ENCODE data around the gene ETS1. TPM values are rescaled to one million over a fixed set of nuclear protein-coding genes. Genes with fewer than 3 reads are reported as not detected.

Gene ETS1
- polyA plus RNA-seq, 1 donor from 2014 or later, result 0.42 TPM

DNA sequence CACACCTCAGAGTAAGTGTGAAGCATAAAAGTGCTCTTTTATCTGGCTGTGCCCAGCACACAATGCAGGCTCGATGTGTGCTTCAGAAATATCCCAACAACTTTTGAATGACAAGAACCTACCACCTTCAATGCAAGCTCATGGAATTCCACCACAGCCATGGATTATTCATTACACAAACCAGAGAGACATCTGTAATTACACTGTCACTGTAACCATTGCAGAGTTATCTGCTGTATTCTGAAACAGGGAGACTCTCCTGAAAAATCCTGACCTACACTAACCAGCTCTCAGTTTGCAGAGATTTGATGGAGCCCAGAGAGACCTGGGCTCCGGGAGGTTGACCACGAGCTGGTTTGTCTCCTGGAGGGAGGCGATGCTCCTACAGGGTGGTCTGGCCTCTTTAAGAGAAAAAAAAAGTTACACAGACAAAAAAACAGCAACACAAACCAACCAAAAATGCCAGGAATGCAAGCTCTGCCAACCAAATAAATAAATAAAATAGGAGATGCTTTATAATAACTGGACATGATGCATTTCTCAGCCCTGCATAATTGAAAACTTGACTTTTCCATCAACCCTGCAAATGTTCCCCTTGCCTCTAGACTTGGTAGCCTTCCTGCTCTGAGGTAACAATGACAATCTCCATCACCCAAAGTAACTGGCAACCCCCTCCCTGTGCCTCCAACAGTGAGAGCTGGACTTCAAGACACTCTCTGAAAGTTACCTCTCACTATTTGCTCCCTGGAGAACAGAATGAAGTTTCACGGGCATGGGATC lies 69.7 kb downstream of the ETS1 start:
- Histone ChIP-seq H3K9ac (ENCODE audit: low read length) (no peak overlapping the region), H3K4me3 (ENCODE audit: low read length) (no peak overlapping the region), H3K36me3 (ENCODE audit: insufficient read depth, low read length) (no peaks in the 10 kb centered on the region), H3F3A (ENCODE audit: insufficient read depth, low read length, poor library complexity, severe bottlenecking) (no peaks in the 10 kb centered on the region), H3K27me3 (ENCODE audit: insufficient read depth, low read depth, low read length) (peaks cover 90% of the 10 kb centered on the region), H3K79me2 (replicated peaks; ENCODE audit: insufficient read depth, low read length) (no peaks in the 10 kb centered on the region), H3K27ac (ENCODE audit: low read length) (no peak overlapping the region), H2AFZ (ENCODE audit: low read depth, low read length) (no peak overlapping the region), H3K9me3 (ENCODE audit: low read length) (no peaks in the 10 kb centered on the region), H4K20me1 (ENCODE audit: insufficient read depth) (no peaks in the 10 kb centered on the region), H3K4me2 (ENCODE audit: low read length) (no peak overlapping the region), H3K9me2 (ENCODE audit: insufficient read depth, low read length) (no peaks in the 10 kb centered on the region)
- TF ChIP-seq RAD21 (conservative IDR thresholded peaks at IDR 0.05) (no peak), MXI1 (conservative IDR thresholded peaks at IDR 0.05; ENCODE audit: poor library complexity, severe bottlenecking) (no peak), EP300 (conservative IDR thresholded peaks at IDR 0.05; ENCODE audit: poor library complexity, severe bottlenecking) (no peak), SMC3 (conservative IDR thresholded peaks at IDR 0.05; ENCODE audit: poor library complexity) (no peak), POLR2AphosphoS5 (IDR thresholded peaks at IDR 0.05) (no peak), EZH2 (IDR thresholded peaks at IDR 0.05; ENCODE audit: borderline replicate concordance, insufficient read depth, low read length, poor library complexity, severe bottlenecking) (no peak), TAF1 (IDR thresholded peaks at IDR 0.05; ENCODE audit: low read depth) (no peak)
- TF ChIP-seq, protein P1, sequence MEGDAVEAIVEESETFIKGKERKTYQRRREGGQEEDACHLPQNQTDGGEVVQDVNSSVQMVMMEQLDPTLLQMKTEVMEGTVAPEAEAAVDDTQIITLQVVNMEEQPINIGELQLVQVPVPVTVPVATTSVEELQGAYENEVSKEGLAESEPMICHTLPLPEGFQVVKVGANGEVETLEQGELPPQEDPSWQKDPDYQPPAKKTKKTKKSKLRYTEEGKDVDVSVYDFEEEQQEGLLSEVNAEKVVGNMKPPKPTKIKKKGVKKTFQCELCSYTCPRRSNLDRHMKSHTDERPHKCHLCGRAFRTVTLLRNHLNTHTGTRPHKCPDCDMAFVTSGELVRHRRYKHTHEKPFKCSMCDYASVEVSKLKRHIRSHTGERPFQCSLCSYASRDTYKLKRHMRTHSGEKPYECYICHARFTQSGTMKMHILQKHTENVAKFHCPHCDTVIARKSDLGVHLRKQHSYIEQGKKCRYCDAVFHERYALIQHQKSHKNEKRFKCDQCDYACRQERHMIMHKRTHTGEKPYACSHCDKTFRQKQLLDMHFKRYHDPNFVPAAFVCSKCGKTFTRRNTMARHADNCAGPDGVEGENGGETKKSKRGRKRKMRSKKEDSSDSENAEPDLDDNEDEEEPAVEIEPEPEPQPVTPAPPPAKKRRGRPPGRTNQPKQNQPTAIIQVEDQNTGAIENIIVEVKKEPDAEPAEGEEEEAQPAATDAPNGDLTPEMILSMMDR (IDR thresholded peaks at IDR 0.05; ENCODE audit: poor library complexity, severe bottlenecking), result no peak
- TF ChIP-seq, protein P2, sequence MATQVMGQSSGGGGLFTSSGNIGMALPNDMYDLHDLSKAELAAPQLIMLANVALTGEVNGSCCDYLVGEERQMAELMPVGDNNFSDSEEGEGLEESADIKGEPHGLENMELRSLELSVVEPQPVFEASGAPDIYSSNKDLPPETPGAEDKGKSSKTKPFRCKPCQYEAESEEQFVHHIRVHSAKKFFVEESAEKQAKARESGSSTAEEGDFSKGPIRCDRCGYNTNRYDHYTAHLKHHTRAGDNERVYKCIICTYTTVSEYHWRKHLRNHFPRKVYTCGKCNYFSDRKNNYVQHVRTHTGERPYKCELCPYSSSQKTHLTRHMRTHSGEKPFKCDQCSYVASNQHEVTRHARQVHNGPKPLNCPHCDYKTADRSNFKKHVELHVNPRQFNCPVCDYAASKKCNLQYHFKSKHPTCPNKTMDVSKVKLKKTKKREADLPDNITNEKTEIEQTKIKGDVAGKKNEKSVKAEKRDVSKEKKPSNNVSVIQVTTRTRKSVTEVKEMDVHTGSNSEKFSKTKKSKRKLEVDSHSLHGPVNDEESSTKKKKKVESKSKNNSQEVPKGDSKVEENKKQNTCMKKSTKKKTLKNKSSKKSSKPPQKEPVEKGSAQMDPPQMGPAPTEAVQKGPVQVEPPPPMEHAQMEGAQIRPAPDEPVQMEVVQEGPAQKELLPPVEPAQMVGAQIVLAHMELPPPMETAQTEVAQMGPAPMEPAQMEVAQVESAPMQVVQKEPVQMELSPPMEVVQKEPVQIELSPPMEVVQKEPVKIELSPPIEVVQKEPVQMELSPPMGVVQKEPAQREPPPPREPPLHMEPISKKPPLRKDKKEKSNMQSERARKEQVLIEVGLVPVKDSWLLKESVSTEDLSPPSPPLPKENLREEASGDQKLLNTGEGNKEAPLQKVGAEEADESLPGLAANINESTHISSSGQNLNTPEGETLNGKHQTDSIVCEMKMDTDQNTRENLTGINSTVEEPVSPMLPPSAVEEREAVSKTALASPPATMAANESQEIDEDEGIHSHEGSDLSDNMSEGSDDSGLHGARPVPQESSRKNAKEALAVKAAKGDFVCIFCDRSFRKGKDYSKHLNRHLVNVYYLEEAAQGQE (IDR thresholded peaks at IDR 0.05; ENCODE audit: borderline replicate concordance), result no peak

DNA sequence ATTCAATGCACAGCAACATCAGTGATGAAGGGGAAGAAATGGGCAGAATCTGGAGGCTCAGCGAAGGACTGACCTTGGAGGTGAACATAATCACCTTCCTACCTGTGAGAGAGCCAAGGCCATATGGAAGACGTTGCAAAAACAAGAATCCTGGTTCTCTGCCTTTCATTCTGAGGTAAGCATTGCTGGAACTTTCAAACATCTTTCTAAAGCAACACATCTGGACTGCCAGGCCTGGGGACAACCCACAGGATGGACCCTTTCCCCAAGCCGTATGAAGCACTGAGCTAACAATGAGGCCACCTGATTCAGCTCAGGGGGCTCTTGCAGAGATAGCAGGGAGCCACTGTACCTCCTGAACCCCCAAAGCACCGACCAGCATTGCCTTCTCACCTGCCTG lies 70.5 kb downstream of the ETS1 start:
- Histone ChIP-seq H3K27ac (ENCODE audit: low read length) (no peak overlapping the region), H3K9me2 (ENCODE audit: insufficient read depth, low read length) (no peaks in the 10 kb centered on the region), H3K9me3 (ENCODE audit: low read length) (no peaks in the 10 kb centered on the region), H3K4me2 (ENCODE audit: low read length) (no peak overlapping the region), H4K20me1 (ENCODE audit: insufficient read depth) (no peaks in the 10 kb centered on the region), H3K27me3 (ENCODE audit: insufficient read depth, low read depth, low read length) (peaks cover 83% of the 10 kb centered on the region), H3K36me3 (ENCODE audit: insufficient read depth, low read length) (no peaks in the 10 kb centered on the region), H3F3A (ENCODE audit: insufficient read depth, low read length, poor library complexity, severe bottlenecking) (no peaks in the 10 kb centered on the region), H3K9ac (ENCODE audit: low read length) (no peak overlapping the region), H3K4me3 (ENCODE audit: low read length) (no peak overlapping the region), H2AFZ (ENCODE audit: low read depth, low read length) (no peak overlapping the region), H3K79me2 (replicated peaks; ENCODE audit: insufficient read depth, low read length) (no peaks in the 10 kb centered on the region)
- TF ChIP-seq POLR2AphosphoS5 (IDR thresholded peaks at IDR 0.05), result no peak
- TF ChIP-seq EZH2 (IDR thresholded peaks at IDR 0.05; ENCODE audit: borderline replicate concordance, insufficient read depth, low read length, poor library complexity, severe bottlenecking), result no peak
- TF ChIP-seq, protein P1 (IDR thresholded peaks at IDR 0.05; ENCODE audit: poor library complexity, severe bottlenecking), result no peak
- TF ChIP-seq MXI1 (conservative IDR thresholded peaks at IDR 0.05; ENCODE audit: poor library complexity, severe bottlenecking), result no peak
- TF ChIP-seq, protein P2 (IDR thresholded peaks at IDR 0.05; ENCODE audit: borderline replicate concordance), result no peak
- no peak for TF ChIP-seq SMC3 (conservative IDR thresholded peaks at IDR 0.05; ENCODE audit: poor library complexity)
- TF ChIP-seq RAD21 (conservative IDR thresholded peaks at IDR 0.05), result no peak
